Measurements from ENCODE around the gene PDE8B. TPM values are rescaled to one million over a fixed set of nuclear protein-coding genes. Genes with fewer than 3 reads are reported as not detected.

The PDE8B gene
- polyA plus RNA-seq, 1 of the 3 experiments (the other 2 are of a cell fraction) = not detected

DNA sequence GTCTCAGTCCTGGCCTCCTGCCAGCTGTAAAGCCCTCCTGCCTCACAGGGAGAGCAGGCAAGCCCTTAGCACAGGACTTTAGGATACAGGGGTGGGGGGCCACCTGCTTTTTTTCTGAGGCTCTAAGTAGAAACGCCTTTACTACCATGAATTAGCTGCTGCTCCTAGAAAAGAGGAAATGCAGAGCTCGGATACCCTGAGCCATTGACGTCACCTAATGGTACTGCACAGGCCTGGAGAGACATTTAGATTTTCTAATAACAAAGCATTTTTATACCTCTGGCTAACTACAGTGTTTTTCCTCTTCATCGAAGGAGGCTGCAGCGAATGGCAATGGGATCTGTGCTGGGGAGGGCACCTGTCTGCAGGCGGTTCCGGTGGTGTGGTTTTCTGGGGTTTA is 144.6 kb downstream of the PDE8B start:
- WGBS (ENCODE audit: low lambda C conversion rate) = 75% methylated on average over 7 of the region's 7 CpGs
- Histone ChIP-seq H4K20me1 (ENCODE audit: insufficient read depth) (no peaks in the 10 kb centered on the region), H3K9me3 (no peaks in the 10 kb centered on the region), H3K4me1 (ENCODE audit: control insufficient read depth in 1 of 2, insufficient read depth in 2 of 2, low read depth in 1 of 2, low read length in 1 of 2) (peaks cover 0 to 32% of the 10 kb centered on the region in 2 experiments; a peak in 2 of 4 replicates), H3K27ac (ENCODE audit: low read depth in 2 of 2, low read length in 1 of 2) (no peak overlapping the region), H3K27me3 (ENCODE audit: insufficient read depth) (no peaks in the 10 kb centered on the region; the same call in 1 of the 2 replicates), H3K9me2 (no peaks in the 10 kb centered on the region), H3K36me3 (replicated peaks in 1 of 2; ENCODE audit: control insufficient read depth in 1 of 2, insufficient read depth in 2 of 2, low read length in 1 of 2) (no peaks in the 10 kb centered on the region), H3K79me2 (ENCODE audit: insufficient read depth) (no peaks in the 10 kb centered on the region), H3K4me3 (ENCODE audit: low read depth in 2 of 2, low read length in 1 of 2) (no peak overlapping the region), H3F3A (replicated peaks; ENCODE audit: insufficient read depth) (no peaks in the 10 kb centered on the region), H2AFZ (ENCODE audit: low read depth) (no peak overlapping the region), H3K4me2 (no peak overlapping the region), H3K9ac (no peak overlapping the region)
- POLR2A ChIA-PET = interaction anchor here (0.6 kb wide), 1 partner anchor 63 kb away, joined by 4 read pairs; no protein-coding TSS in a partner anchor
- no peak for DNase-seq
- CTCF ChIA-PET = interaction anchor here (0.9 kb wide), 1 partner anchor 11 kb away, joined by 3 read pairs; no protein-coding TSS in a partner anchor
- TF ChIP-seq, protein P1, sequence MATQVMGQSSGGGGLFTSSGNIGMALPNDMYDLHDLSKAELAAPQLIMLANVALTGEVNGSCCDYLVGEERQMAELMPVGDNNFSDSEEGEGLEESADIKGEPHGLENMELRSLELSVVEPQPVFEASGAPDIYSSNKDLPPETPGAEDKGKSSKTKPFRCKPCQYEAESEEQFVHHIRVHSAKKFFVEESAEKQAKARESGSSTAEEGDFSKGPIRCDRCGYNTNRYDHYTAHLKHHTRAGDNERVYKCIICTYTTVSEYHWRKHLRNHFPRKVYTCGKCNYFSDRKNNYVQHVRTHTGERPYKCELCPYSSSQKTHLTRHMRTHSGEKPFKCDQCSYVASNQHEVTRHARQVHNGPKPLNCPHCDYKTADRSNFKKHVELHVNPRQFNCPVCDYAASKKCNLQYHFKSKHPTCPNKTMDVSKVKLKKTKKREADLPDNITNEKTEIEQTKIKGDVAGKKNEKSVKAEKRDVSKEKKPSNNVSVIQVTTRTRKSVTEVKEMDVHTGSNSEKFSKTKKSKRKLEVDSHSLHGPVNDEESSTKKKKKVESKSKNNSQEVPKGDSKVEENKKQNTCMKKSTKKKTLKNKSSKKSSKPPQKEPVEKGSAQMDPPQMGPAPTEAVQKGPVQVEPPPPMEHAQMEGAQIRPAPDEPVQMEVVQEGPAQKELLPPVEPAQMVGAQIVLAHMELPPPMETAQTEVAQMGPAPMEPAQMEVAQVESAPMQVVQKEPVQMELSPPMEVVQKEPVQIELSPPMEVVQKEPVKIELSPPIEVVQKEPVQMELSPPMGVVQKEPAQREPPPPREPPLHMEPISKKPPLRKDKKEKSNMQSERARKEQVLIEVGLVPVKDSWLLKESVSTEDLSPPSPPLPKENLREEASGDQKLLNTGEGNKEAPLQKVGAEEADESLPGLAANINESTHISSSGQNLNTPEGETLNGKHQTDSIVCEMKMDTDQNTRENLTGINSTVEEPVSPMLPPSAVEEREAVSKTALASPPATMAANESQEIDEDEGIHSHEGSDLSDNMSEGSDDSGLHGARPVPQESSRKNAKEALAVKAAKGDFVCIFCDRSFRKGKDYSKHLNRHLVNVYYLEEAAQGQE (IDR thresholded peaks at IDR 0.05; ENCODE audit: low read depth, low read length) = no peak
- TF ChIP-seq SIN3A (IDR thresholded peaks at IDR 0.05; ENCODE audit: borderline replicate concordance, low read depth, low read length) = no peak
- TF ChIP-seq TEAD4 (IDR thresholded peaks at IDR 0.05; ENCODE audit: borderline replicate concordance, insufficient read depth) = no peak
- TF ChIP-seq, protein P2, sequence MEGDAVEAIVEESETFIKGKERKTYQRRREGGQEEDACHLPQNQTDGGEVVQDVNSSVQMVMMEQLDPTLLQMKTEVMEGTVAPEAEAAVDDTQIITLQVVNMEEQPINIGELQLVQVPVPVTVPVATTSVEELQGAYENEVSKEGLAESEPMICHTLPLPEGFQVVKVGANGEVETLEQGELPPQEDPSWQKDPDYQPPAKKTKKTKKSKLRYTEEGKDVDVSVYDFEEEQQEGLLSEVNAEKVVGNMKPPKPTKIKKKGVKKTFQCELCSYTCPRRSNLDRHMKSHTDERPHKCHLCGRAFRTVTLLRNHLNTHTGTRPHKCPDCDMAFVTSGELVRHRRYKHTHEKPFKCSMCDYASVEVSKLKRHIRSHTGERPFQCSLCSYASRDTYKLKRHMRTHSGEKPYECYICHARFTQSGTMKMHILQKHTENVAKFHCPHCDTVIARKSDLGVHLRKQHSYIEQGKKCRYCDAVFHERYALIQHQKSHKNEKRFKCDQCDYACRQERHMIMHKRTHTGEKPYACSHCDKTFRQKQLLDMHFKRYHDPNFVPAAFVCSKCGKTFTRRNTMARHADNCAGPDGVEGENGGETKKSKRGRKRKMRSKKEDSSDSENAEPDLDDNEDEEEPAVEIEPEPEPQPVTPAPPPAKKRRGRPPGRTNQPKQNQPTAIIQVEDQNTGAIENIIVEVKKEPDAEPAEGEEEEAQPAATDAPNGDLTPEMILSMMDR (IDR thresholded peaks at IDR 0.05) = no peak

DNA sequence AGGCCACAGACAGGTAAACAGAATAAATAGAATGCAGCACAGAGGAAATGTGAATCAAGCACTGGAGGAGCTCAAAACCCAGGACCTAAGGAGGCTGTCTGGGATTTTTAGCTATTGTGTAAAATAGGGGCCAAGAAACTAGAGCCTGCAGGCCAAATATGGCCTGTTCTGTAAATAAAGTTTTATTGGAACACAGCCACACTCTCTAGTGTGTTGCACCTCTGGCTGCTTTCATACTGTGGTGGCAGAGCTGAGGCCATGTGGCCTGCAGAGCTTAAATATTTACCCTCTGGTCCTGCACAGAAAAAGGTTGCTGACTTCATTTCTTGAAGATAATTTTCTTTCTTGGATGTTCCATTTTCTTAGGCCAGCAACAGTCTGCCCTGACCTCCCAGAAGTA is 145.3 kb downstream of the PDE8B start:
- DNase-seq = no peak
- no peak overlapping the region for H2AFZ ChIP-seq (ENCODE audit: low read depth)
- TF ChIP-seq GATA2 (CRISPR knock-in tag; IDR thresholded peaks at IDR 0.05) (no peak), POLR2AphosphoS5 (IDR thresholded peaks at IDR 0.05; ENCODE audit: low read depth, low read length) (no peak), MEF2A (IDR thresholded peaks at IDR 0.05; ENCODE audit: borderline replicate concordance, low read depth) (no peak), RAD21 (IDR thresholded peaks at IDR 0.05; ENCODE audit: low read length) (no peak), MXI1 (IDR thresholded peaks at IDR 0.05; ENCODE audit: low read depth, low read length) (no peak), FOSL2 (IDR thresholded peaks at IDR 0.05; ENCODE audit: borderline replicate concordance, low read depth) (no peak), RCOR1 (IDR thresholded peaks at IDR 0.05; ENCODE audit: low read length) (no peak), RFX5 (IDR thresholded peaks at IDR 0.05; ENCODE audit: low read length) (no peak), JUND (IDR thresholded peaks at IDR 0.05) (no peak), SIN3A (IDR thresholded peaks at IDR 0.05; ENCODE audit: borderline replicate concordance, low read depth, low read length) (no peak)
- TF ChIP-seq, protein P3, sequence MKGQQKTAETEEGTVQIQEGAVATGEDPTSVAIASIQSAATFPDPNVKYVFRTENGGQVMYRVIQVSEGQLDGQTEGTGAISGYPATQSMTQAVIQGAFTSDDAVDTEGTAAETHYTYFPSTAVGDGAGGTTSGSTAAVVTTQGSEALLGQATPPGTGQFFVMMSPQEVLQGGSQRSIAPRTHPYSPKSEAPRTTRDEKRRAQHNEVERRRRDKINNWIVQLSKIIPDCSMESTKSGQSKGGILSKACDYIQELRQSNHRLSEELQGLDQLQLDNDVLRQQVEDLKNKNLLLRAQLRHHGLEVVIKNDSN (IDR thresholded peaks at IDR 0.05; ENCODE audit: borderline replicate concordance, low read depth) = no peak
- TF ChIP-seq, protein P4, sequence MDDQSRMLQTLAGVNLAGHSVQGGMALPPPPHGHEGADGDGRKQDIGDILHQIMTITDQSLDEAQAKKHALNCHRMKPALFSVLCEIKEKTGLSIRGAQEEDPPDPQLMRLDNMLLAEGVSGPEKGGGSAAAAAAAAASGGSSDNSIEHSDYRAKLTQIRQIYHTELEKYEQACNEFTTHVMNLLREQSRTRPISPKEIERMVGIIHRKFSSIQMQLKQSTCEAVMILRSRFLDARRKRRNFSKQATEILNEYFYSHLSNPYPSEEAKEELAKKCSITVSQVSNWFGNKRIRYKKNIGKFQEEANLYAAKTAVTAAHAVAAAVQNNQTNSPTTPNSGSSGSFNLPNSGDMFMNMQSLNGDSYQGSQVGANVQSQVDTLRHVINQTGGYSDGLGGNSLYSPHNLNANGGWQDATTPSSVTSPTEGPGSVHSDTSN (IDR thresholded peaks at IDR 0.05) = no peak
- no peaks in the 10 kb centered on the region for H3F3A ChIP-seq (replicated peaks; ENCODE audit: insufficient read depth)
- H3K4me1 ChIP-seq (ENCODE audit: control insufficient read depth in 1 of 2, insufficient read depth in 2 of 2, low read depth in 1 of 2, low read length in 1 of 2) = peaks cover 0 to 36% of the 10 kb centered on the region in 2 experiments; a peak in 2 of 4 replicates
- no peaks in the 10 kb centered on the region for H3K36me3 ChIP-seq (replicated peaks in 1 of 2; ENCODE audit: control insufficient read depth in 1 of 2, insufficient read depth in 2 of 2, low read length in 1 of 2)
- no peaks in the 10 kb centered on the region for H3K9me3 ChIP-seq
- H3K27me3 ChIP-seq (ENCODE audit: insufficient read depth) = no peaks in the 10 kb centered on the region; the same call in 1 of the 2 replicates
- CTCF ChIA-PET = no interaction called here
- POLR2A ChIA-PET = no interaction called here
- no peaks in the 10 kb centered on the region for H3K9me2 ChIP-seq
- no peak overlapping the region; a peak in 1 of 4 replicates for H3K27ac ChIP-seq (ENCODE audit: low read depth in 2 of 2, low read length in 1 of 2)
- no peak overlapping the region for H3K4me3 ChIP-seq (ENCODE audit: low read depth in 2 of 2, low read length in 1 of 2)
- H4K20me1 ChIP-seq (ENCODE audit: insufficient read depth) = no peaks in the 10 kb centered on the region
- H3K9ac ChIP-seq = no peak overlapping the region
- H3K79me2 ChIP-seq (ENCODE audit: insufficient read depth) = no peaks in the 10 kb centered on the region
- H3K4me2 ChIP-seq = no peak overlapping the region

Data from SK-N-SH (cell line).